Transverse colon (tissue), 4 donors: ENCODE data around the gene SLC7A10.

Experiments used
- POLR2AphosphoS5 ChIP-seq, 3 donors: sonication (generic); formaldehyde crosslinking; IDR thresholded peaks; one replicate each; pipeline ENCODE4 v1.6.1; 2016; ENCODE audit warnings: antibody characterized with exemption in 3 of 3
- TF ChIP-seq, protein P1 (sequence below), 5 experiments: fragments of 200-600 bp in 3 of 5; fragments of 450-650 bp in 2 of 5; sonication (generic) in 3 of 5; IDR thresholded peaks; 1 replicate in 2 of 5; 2 replicates in 3 of 5; pipeline ENCODE4 v1.5.1; 2016 to 2017; ENCODE audit warnings: antibody characterized with exemption in 5 of 5, inconsistent platforms in 3 of 5, mild to moderate bottlenecking in 2 of 5, moderate library complexity in 1 of 5

DNA sequence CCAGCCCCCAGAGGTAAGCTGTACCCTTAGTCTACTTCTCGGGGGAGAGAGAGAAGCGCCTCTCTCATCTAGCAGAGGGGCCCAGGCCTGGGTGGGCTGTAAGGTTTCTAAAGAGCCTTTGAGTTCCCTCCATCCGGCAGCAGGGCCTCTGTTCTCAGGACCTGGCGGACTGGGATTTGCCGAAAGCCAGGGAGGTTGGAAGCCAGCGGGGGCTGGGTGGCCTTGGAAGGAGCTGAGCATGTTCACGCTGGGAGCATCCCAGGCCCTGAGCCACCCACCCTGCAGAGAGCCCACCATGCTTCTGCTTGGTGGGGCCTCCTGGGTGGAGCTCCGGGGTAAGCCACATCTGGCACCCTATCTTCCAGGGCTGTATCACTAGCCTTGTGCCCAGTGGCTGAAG lies 7.8 kb downstream of the SLC7A10 start:
- TF ChIP-seq, protein P1, sequence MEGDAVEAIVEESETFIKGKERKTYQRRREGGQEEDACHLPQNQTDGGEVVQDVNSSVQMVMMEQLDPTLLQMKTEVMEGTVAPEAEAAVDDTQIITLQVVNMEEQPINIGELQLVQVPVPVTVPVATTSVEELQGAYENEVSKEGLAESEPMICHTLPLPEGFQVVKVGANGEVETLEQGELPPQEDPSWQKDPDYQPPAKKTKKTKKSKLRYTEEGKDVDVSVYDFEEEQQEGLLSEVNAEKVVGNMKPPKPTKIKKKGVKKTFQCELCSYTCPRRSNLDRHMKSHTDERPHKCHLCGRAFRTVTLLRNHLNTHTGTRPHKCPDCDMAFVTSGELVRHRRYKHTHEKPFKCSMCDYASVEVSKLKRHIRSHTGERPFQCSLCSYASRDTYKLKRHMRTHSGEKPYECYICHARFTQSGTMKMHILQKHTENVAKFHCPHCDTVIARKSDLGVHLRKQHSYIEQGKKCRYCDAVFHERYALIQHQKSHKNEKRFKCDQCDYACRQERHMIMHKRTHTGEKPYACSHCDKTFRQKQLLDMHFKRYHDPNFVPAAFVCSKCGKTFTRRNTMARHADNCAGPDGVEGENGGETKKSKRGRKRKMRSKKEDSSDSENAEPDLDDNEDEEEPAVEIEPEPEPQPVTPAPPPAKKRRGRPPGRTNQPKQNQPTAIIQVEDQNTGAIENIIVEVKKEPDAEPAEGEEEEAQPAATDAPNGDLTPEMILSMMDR (IDR thresholded peaks at IDR 0.05): no peak
- TF ChIP-seq POLR2AphosphoS5 (IDR thresholded peaks at IDR 0.05): no peak
